ENCODE results near the gene GCAT. TPM values are rescaled to one million over a fixed set of nuclear protein-coding genes. Genes with fewer than 3 reads are reported as not detected.
"Not testable (repeated sequence)": the region's sequence is repeated elsewhere in the genome, so short reads cannot be mapped to it uniquely, and the experiment has no call there.

The GCAT gene
- total and polyA plus RNA-seq, 2 of the 13 experiments (the other 11 are each of a cell fraction or from before 2014, with no cell fraction given), result 28.0 to 50.3 TPM

- TF ChIP-seq, protein P1, sequence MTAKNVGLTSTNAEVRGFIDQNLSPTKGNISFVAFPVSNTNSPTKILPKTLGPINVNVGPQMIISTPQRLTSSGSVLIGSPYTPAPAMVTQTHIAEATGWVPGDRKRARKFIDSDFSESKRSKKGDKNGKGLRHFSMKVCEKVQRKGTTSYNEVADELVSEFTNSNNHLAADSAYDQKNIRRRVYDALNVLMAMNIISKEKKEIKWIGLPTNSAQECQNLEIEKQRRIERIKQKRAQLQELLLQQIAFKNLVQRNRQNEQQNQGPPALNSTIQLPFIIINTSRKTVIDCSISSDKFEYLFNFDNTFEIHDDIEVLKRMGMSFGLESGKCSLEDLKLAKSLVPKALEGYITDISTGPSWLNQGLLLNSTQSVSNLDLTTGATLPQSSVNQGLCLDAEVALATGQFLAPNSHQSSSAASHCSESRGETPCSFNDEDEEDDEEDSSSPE (CRISPR knock-in tag; IDR thresholded peaks at IDR 0.05), result no peak
- TF ChIP-seq, protein P2, sequence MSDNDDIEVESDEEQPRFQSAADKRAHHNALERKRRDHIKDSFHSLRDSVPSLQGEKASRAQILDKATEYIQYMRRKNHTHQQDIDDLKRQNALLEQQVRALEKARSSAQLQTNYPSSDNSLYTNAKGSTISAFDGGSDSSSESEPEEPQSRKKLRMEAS (IDR thresholded peaks at IDR 0.05), result peak; percentile 86
- 0 out of 2 replicates have a peak, but pooled peaks have one; percentile 19 for TF ChIP-seq ZFX (CRISPR knock-in tag; IDR thresholded peaks at IDR 0.05; ENCODE audit: low read depth)
- TF ChIP-seq THAP11 (CRISPR knock-in tag; IDR thresholded peaks at IDR 0.05), result 0 out of 2 replicates have a peak, but pooled peaks have one; percentile 13
- TF ChIP-seq, protein P3, sequence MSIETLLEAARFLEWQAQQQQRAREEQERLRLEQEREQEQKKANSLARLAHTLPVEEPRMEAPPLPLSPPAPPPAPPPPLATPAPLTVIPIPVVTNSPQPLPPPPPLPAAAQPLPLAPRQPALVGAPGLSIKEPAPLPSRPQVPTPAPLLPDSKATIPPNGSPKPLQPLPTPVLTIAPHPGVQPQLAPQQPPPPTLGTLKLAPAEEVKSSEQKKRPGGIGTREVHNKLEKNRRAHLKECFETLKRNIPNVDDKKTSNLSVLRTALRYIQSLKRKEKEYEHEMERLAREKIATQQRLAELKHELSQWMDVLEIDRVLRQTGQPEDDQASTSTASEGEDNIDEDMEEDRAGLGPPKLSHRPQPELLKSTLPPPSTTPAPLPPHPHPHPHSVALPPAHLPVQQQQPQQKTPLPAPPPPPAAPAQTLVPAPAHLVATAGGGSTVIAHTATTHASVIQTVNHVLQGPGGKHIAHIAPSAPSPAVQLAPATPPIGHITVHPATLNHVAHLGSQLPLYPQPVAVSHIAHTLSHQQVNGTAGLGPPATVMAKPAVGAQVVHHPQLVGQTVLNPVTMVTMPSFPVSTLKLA (IDR thresholded peaks at IDR 0.05), result peak; percentile 83
- TF ChIP-seq MLX (CRISPR knock-in tag; IDR thresholded peaks at IDR 0.05), result peak; percentile 41; the same call in 1 of the 2 replicates
- no peak for TF ChIP-seq ETV6 (CRISPR knock-in tag; conservative IDR thresholded peaks at IDR 0.05)
- 0 out of 2 replicates have a peak, but pooled peaks have one; percentile 31 for TF ChIP-seq BHLHE40 (IDR thresholded peaks at IDR 0.05; ENCODE audit: low read length)
- TF ChIP-seq XRCC5 (optimal IDR thresholded peaks at IDR 0.05; ENCODE audit: low read length), result no peak
Observed at GRCh38 chr22:37797874-37798500, 9.7 kb upstream of the GCAT start (continued).

DNA sequence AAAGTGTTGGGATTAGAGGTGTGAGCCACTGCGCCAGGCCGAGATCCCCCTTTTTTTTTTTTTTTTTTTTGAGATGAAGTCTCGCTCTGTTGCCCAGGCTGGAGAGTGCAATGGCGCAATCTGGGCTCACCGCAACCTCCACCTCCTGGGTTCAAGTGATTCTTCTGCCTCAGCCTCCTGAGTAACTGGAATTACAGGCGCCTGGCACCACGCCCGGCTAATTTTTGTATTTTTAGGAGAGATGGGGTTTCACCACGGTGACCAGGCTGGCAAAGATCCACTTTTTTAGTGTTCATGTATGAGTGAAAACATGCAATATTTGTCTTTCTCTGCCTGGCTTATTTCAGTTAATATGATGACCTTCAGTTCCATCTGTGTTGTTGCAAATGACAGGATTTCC, 7.8 kb upstream of the GCAT start:
- POLR2A ChIA-PET, result interaction anchor here (0.7 kb wide), 1 partner anchor 96 kb away, joined by 3 read pairs; no protein-coding TSS in a partner anchor
- H3K9me3 ChIP-seq (ENCODE audit: low read length); H3K4me2 ChIP-seq (ENCODE audit: low read depth, low read length); in situ Hi-C loops (cut with HindIII; ENCODE audit: extremely low pct_ligation_motif_present, low pct_unique_long_range_greater_than_20kb); BruUV-seq (replicated peaks); H3K9ac ChIP-seq (ENCODE audit: insufficient read depth, low read depth, low read length); ATAC-seq; H3K27me3 ChIP-seq (ENCODE audit: control insufficient read depth in 1 of 2, insufficient read depth in 2 of 2, low read length in 2 of 2); H4K20me1 ChIP-seq (ENCODE audit: insufficient read depth, low read length); H2AFZ ChIP-seq (ENCODE audit: low read length); H3K4me3 ChIP-seq (replicated peaks in 1 of 3; ENCODE audit: insufficient read depth in 1 of 3, low read depth in 2 of 3, low read length in 3 of 3); CTCF ChIA-PET (ENCODE audit: low intra/inter-chr PET ratio, low total read pairs); DNase-seq (ENCODE audit: low spot score); H3K36me3 ChIP-seq (replicated peaks in 1 of 2; ENCODE audit: control insufficient read depth in 1 of 2, insufficient read depth in 2 of 2, low read length in 2 of 2); H3K27ac ChIP-seq (ENCODE audit: extremely low read length, insufficient read depth, low read length); FAIRE-seq; H3K79me2 ChIP-seq (ENCODE audit: insufficient read depth, low read length): not testable (repeated sequence)
- intact Hi-C loops (cut with micrococcal nuclease; ENCODE audit: unreplicated experiment), result loop anchor here (5.0 to 10.0 kb wide), 2 partner anchors 53 to 145 kb away; partner anchors contain the start of gene PDXP
- 55% methylated on average over 9 of the region's 9 CpGs for WGBS (ENCODE audit: low lambda C conversion rate)
- peaks cover 50% of the 10 kb centered on the region for H3K4me1 ChIP-seq (ENCODE audit: insufficient read depth, low read length)
